Fibroblast of upper back skin (primary cell): Measurements from ENCODE around the gene SLC25A45.
"Not testable (repeated sequence)": the region's sequence is repeated elsewhere in the genome, so short reads cannot be mapped to it uniquely, and the experiment has no call there.

Source experiments
- DNase-seq: peaks from one replicate; pipeline ENCODE4 v3.0.0-alpha.2; 2013

The SLC25A45 gene

DNA sequence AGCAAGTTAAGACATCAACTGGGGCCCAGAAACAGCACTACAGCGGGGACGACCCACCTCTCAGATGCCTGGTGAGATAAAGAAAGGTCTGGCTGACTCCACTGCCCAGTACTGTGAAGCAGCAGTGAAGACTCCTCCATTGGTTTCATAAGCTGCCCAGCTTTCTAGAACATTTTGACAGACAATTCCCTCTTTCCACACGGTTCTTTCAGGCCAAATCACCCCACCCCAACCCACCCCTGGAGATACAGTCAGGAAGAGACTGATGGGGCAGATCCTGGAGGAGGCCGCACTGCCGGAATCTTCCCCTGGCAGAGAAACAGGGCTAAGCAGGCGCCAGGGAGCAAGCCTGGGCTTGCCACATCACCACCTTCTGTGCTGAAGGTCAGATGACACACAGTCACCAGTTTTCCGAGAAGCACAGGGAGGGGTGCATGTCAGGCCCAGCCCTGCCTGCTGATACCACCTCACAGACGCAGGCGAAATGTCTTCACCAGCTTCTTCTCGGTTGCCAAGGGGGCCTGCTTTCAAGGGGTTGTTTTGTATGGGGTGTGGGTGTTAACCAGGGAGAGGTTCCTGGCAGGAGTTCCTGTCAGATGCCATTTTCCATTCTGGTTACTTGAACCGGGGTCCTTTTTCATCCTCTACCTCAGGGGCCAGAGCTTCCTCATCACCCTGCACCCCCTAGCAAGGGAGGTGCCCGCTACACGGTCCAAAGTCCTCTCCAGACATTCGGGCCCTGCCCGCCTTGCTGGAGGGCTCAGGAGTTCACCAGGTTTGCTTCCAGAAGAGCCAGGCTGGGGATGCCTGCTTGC, 38.7 kb upstream of the SLC25A45 start:
- peak; percentile 97 for DNase-seq

DNA sequence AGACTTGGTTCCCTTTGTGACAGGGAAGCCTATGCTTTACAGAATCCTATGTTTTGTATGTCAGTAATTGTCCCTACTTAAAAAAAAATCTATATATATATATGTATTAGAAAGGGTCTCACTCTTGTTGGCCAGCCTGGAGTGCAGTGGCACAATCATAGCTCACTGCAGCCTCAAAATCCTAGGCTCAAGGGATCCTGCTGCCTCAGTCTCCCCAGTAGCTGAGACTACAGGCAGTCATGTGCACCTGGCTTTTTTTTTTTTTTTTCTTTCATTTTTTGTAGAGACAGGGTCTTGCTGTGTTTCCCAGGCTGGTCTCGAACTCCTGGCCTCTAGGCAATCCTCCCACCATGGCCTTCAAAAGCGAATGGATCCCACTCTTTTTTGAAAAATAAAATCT, 38.1 kb upstream of the SLC25A45 start:
- no peak for DNase-seq

DNA sequence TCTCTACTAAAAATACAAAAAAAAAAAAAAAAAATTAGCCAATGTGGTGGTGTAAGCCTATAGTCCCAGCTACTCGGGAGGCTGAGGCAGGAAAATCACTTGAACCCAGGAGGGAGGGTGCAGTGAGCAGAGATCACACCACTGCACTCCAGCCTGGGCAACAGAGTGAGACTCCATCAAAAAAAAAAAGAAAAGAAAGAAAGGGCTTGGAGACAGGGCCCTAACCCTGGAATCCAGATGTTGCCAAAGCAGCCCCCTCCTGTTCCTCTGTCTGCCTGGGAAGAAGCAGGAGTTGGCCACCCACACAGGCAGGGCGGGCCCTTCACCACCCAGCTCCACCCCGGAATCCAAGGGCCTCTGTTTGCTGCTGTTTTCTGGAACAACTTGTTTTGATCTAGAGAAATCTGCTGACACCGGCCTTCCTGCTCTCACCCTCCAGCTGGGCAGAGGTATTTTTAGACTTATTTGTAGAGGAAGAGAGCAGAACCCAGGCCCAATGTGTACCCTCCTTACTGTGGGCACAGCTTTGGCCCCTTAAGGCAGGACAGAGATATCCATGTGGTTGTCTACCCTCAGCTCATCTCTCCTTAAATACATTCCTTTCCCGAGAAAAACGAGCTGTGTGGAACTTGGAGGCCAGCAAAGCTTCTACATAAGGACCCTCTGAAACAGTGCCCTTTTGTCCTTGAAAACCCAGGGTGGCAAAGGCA, 37.5 kb upstream of the SLC25A45 start:
- peak; percentile 84 for DNase-seq

DNA sequence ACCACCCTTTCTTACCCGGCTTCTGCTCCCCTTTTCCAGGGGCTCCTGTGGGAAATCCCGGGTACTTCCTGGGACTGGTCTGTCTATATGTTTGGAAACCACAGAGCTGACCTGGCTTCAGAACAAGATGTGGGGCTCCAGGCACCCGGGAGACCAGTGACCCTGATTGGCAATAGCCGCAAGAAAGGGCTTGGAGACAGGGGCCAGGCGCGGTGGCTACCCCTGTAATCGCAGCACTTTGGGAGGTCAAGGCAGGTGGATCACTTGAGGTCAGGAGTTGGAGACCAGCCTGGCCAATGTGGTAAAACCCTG, 37.0 kb upstream of the SLC25A45 start:
- no peak for DNase-seq

DNA sequence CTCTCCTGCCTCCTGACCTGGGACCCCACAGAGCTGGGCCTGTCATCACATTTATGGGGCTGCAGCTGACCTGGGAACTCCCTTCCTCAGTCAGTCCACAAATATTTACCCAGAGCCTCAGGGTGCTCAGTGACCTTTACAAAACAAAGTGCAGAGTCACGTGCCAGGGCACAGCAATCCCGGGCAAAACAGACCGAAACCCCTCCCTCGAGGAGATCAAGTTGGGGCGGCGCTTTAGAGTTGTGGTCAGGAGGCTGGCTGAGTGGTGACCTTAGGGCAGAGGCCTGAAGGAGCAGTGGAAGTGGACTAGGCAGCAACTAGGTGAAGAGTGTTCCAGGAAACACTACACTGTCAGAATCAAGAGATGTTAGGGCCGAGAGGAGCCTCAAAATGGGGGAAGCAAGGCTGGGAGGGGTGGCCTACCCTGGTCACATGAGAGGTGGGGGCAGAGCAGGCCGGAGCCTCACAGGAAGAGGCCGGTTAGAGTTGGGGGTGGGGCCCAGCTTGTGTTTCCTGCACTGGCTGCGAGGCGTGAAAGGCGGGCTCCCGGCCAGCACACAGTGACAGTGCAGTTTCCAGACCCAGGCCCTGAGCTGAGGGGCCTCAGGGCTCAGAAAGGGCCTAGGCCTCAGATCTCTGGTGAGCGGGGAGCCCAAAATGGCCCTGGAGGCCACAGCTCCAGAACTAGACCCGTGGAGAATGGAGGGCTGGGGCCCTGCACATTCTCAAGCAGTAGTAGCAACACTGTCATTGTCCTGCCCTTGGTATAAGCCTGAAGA, 36.4 kb upstream of the SLC25A45 start:
- peak; percentile 93 for DNase-seq

DNA sequence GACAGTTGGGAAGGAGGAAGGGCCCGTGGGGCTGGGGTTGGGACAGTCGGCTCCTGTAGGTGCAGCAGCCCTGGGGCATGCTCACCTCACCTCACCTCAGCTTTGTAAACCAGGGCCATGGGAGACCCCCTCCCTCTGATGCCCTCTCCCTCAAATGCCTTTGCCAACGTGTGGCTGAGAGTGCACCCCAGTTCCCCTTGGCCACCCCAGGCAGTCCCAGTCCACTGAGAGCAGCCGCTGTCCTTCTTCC, 35.9 kb upstream of the SLC25A45 start:
- DNase-seq, result no peak

DNA sequence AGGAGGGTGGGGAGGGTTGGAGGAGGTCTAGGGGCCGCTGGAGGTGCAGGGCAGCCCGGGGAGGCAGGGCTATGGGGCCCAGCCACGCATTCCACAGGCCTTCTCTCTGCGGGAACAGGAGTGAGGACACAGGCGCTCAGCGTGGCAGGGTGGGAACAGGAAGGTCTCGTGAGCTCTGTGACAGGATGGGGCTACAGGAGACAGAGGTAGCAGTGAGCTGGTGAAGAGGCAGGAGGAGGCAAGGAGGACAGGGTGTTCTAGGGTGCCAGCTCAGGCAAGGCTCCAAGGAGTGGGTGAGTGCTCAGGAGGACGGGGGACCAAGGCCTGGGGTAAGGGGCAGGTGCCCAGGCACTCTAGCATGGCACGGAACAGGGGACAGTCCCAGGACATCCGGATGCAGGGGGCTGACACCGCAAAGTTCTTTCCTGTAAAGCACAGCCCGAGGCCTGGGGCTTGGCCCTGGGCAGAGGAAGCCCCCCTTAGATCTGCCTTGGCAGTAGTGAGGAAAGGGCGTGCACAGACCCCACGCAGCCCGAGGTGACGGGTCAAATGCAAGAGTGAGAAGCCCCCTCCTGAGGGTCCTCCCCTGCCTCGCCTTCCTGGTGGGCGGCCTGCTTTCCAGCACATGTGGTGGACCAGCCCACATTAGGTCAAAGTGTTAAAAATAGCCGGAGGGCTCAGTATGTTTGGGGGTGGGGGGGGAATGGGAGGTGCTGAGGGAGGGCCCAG, 35.4 kb upstream of the SLC25A45 start:
- no peak for DNase-seq

DNA sequence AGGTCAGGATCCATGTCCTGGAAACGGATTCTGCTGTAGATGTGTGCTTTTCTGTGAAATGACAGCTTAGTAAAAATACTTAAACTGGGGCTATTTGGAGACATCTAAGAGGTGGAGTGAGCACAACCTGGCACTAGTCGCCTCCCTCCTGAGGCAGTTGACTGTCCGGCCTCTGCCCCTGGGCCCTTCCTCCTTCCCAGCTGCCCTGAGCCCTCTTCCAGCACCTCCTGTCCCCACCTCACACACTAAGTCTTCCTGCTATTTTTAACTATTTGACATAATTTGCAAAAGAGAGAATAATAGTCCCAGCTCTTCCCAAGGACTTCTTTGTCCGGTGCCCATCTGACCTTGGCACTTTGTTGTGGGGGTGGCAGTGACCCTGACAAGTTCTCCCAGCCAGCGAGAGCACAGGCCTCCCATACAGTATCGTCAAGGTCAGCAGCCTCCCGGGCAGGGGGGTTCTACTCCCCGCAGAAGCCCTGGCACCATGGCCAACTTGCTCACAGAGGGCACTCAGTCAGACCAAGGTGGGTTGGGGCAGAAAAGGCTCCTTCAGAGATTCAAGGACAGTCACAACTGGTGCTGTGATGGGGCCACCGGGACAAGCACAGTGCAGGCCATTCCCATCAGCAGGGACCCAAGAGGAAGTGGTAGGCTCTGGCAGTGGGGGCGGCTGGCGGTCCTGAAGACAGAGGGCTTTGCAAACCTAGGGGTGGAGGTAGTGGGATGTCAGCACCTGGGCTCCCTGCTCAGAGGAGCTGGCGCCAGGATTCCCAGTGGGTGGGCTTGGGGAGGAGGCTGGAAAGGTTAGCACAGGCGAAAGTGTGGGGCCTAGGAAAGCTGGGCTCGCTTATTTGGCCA, 34.6 kb upstream of the SLC25A45 start:
- DNase-seq, result no peak

DNA sequence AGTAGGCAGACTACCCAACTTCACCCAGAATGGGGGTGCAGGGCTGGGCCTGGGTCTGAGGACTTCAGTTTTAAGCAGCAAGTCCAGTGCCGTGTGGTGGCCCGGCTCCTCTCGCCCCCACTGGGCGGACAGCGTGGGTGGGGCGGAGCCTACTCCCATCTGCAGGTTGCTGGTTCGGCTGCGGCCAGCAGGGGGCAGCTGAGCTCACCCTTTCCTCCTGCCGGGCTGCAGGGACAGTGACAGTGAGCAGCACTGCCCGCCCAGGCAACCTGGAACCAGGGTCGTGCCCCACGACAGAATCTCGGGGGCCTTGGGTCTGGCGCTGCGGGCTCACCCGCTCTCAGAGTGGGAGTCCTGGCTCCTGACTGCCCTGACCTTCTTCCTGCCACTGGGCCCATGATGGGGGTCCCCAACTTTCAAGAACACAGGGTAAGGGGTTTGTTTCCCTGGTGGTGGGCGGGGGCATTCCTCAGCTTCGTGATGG, 33.9 kb upstream of the SLC25A45 start:
- DNase-seq, result peak; percentile 74

DNA sequence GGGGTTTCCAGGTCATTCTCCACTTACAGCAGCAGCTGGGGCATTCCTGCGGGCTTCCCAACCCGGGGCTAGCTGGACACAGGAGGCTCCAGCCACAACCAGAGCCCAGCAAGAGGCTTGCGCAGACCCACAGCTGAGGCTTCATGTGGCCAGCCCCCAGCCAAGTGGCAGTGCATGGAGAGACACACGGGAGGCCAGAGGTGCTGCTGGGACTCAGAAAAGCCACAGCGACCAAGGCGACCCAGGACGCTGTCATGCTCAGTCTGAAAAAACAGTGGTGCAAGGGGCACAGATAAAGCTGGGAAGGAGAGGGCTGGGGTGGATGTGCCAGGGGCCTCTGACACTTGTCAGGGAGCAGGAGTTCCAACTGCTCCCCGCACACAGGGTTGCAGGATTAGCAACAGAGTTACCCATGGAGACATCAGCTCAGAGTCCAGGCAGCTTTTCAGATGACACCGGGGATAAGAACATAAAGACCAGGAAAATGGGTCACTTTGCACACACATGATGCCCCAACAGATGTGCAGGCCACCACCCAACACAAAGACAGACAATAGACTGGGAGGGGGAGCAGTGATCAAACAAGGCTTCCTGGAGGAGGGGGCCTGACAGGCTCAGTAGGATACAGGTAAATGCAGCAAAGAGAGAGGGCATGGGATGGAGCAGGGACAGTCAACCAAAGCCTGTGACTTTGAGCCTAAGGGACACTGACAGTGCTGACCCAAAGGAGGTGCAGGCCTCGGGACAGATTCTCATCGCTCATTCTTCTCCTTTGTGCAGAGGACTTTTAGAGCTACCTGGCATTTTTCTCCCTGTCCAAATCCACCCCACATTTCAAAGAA, 33.3 kb upstream of the SLC25A45 start:
- DNase-seq, result no peak

DNA sequence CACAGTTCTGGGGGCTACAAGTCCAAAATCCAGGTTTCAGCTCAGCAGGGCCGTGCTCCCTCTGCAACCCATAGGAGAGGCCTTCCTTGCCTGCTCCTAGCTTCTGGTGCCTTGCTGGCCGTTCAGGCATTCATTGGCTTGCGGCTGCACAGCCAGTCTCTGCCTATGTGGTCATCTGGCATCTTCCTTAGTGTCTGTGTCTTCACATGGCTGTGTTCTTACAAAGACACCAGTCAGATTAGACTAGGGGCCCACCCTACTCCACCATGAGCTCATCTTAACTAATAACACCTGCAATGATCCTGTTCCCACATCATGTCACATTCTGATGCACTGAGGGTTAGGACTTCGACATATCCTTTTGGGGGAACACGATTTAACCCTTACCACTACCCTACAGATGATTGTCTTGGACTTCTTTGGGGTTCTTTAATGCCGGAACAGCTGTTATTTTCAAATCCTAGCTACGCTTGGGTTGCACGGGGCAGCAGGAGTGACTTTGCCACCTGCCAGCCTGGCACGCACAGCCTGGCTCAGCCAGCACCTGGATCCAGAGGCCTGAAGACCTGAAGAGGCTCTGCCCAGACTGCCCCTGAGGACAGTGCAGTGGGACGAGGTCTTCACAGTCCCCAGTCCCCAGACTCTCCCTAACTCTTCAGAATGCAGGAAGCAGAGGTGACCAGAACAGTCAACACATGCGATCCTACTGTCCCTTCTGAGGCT, 32.5 kb upstream of the SLC25A45 start:
- no peak for DNase-seq

DNA sequence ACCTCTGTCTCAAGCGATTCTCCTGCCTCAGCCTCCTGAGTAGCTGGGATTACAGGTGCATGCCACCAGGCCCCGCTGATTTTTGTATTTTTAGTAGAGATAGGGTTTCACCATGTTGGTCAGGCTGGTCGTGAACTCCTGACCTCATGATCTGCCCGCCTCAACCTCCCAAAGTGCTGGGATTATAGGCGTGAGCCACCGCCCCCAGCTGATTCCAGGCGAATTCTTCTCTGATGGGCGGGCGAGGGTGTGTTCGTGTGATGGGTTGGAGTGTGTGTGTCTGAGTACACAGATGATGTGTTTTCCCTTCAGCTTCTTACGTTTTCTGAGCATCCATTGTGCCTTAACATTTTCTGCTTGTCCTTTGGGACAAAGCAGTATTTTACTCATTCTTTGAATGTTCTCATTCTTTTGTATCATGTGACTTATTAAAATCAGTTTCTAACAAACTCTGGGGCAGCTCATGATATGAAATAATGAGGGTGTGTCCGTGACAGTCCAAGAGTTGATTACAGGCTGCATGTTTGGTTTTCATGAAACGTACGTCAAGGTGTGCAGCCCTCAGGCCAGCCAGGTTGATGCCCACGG, 30.7 kb upstream of the SLC25A45 start:
- DNase-seq, result not testable (repeated sequence)

DNA sequence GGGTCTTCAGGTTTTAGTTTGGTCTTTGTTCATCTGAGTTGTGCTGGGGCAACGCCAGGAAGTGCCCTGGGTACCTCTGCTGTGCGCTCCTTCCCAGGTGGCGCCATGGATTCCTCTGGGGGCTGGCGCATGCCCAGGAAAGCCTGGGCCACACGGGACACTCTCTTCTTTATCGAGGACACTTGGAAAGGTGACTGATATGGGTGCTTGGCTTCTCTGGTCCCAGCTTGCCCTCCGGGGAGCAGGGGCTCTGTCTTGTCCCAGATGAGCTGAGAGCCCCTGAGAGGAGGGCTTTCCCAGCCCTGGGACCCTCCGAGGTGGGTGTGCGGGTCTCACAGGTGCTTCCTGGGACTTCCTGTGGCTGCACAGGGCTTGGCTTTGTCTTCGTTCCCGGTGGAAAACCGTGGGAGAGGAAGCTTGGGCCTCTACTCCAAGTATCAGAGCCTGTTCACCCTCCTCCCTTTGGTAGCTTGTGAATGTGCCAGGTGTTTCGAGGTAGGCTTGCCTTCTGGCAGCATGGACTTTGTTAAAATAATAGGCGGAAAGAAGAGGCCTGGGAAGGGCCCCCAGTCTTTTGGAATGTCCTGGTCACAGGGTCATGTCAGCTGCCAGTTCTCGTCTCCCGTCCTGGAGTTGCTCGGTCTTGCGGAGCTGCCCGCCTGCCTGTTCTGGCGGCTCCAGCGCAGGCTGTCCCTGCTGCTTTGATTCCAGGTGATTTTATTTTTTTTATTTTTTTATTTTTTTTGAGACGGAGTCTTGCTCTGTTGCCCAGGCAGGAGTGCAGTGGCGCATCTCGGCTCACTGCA, 30.0 kb upstream of the SLC25A45 start:
- no peak for DNase-seq

DNA sequence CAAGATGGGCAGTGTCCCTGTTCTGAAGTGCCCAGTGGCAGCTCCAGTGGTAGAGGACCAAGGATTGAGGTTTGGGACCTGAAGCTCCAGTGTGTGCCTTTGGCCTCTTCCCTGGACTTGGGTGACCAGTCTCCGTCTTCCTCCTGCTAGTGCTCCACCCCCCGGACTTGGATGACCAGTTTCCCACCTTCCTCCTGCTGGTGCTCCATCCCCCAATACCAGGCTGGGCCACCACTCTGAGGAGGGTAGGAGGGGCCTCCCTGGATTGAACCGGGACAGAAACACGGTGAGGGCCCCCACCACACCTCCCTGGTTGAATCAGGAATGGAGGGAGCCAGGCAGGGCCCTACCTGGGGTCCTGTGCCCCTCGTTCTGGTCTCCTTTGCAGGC, 29.2 kb upstream of the SLC25A45 start:
- DNase-seq, result no peak

DNA sequence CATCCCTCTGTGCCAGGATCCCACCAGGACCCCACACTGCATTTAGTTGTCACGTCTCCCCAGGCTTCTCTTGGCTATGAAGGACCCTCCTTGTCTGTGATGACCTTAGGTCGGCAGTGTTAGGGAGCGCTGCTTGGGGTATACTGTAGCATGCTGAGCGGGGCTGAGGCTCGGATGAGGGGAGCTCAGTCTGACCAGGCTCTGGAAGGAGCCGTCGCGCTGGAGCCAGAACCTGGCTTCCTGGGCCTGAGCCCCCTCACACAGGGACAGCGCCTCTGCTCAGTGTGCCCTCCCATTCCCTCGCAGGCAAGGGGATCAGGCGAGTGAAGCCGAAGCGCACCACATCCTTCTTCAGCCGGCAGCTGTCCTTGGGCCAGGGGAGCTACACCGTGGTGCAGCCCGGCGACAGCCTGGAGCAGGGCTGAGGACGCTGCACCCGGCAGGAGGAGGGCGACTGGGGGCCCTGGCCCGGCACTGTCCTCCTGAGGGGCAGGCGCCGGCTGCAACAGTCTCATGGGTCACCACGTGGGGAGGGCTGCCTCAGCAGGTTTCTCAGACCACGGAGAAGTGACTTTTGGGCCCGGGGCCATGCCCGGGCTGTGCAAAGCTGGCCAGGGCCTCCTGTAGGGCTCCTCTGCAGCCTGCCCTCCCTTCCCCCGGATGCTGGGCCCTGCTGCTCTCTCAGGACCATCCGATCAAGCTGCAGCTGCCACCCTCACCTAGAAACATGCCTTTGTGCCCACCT, 28.7 kb upstream of the SLC25A45 start:
- DNase-seq, result no peak

DNA sequence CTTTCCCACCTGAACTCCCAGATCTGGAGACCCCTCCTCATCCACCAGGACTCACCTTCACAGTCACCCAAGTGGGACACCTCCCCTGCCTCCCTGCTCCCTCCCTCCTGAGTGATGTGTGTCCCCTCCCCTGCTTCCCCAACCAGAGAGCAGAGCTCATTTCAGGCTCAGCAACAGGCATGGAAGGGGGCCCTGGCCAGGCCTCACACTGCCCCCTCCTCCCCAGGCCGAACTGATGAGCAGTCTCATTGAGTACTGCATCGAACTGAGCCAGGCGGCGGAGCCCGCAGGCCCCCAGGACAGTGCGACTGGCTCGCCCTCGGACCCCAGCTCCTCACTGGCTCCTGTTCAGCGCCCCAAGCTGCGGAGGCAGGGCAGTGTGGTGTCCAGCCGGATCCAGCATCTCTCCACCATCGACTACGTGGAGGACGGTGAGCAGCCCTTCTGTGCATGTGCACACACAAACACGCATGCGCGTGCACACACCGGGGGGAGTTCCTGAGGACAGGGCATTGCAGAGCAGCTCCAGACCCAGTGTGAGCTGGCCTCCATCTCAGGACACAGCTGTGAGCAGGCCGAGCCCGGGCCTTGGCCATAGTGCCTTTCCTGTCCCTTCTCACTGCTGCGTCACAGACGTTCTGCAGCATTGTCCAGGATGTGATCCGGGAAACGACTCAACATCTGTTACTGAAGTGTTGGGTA, 22.3 kb upstream of the SLC25A45 start:
- DNase-seq, result no peak

DNA sequence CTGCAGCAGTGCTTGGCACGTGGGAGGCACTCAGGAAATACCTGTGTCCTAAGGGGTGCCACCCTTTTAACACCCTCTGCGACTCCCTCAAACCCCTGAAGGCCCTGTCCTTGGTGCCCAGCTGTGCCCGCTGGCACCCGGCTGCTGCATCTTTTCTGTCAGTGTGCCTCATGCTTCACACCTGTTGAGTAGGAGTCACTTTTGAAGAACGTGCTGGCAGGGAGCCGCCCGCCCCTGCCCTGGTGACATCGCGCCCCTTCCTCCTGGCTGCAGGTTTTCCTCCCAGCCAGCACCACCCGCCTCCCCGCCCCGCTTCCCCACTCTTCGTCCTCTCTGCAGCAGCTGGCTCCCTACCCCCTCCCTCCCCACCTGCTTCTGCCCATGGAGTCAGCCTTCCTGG, 21.8 kb upstream of the SLC25A45 start:
- no peak for DNase-seq

DNA sequence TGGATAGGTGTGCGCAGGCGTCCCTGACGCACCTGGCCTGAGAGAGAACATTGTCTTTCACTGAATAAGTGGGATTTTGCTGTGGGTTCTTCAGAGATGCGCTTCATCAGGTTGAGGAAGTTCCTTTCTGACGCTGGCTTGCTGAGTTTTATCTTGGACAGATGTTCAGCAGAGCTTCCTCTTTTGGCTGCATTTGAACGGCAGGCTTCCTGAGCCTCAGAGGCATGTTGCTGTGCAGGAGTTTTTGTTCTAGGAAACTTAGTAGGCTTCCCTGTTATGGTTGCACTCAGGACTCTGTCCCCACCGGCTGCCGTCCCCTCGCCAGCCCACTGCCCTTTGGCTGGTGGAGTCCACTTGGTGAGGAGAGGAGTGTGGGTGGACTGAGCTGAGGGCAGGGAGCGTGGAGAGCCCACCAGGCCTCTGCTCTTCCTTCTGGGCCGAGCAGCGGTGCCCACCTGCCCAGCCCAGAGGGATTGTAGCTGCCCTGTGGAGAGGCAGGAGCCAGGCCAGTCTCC, 21.2 kb upstream of the SLC25A45 start:
- DNase-seq, result no peak
